ENCODE data around the gene SLC7A5. TPM values are rescaled to one million over a fixed set of nuclear protein-coding genes. Genes with fewer than 3 reads are reported as not detected.

Gene SLC7A5
- total and polyA plus RNA-seq, 2 donors (not counting 3 experiments of a cell fraction or from before 2014, with no cell fraction given) = 14.1 to 29.2 TPM

GRCh38 chr16:87828907-87829621 is 40.2 kb downstream of the SLC7A5 start:
- Histone ChIP-seq H3K9me1 (replicated peaks; ENCODE audit: control insufficient read depth, extremely low read depth, insufficient read depth, low read length) (no peaks in the 10 kb centered on the region), H3K4me2 (ENCODE audit: insufficient read depth, low read length) (no peak overlapping the region), H3K4me3 (replicated peaks in 1 of 3; ENCODE audit: insufficient read depth in 1 of 3, low read depth in 1 of 3, low read length in 3 of 3) (no peak overlapping the region), H3K9ac (replicated peaks; ENCODE audit: extremely low read depth, insufficient read depth, low read length) (no peak overlapping the region), H3K27me3 (ENCODE audit: control insufficient read depth in 2 of 2, insufficient read depth in 2 of 2, low read length in 2 of 2) (peaks cover 0 to 2% of the 10 kb centered on the region in 2 experiments), H3K4me1 (ENCODE audit: control insufficient read depth, extremely low read depth, insufficient read depth, low read length) (no peaks in the 10 kb centered on the region), H4K20me1 (replicated peaks; ENCODE audit: control insufficient read depth, extremely low read depth, insufficient read depth, low read length) (no peaks in the 10 kb centered on the region), H3K79me2 (ENCODE audit: control insufficient read depth, insufficient read depth, low read length) (no peaks in the 10 kb centered on the region), H3K9me3 (replicated peaks; ENCODE audit: control insufficient read depth, insufficient read depth, low read length) (no peaks in the 10 kb centered on the region), H3K27ac (ENCODE audit: insufficient read depth, low read depth, low read length) (no peak overlapping the region), H3K36me3 (ENCODE audit: control insufficient read depth in 2 of 2, extremely low read depth in 1 of 2, insufficient read depth in 2 of 2, low read length in 2 of 2) (peaks cover under 1 to 7% of the 10 kb centered on the region in 2 experiments), H2AFZ (ENCODE audit: low read depth, low read length) (no peak overlapping the region)
- TF ChIP-seq CTCF (IDR thresholded peaks at IDR 0.05; ENCODE audit: extremely low read depth in 1 of 2, insufficient read depth in 1 of 2, low read depth in 1 of 2, low read length in 2 of 2) (no peak), JUN (IDR thresholded peaks at IDR 0.05; ENCODE audit: borderline replicate concordance, insufficient read depth, insufficient read length, low read depth) (no peak), POLR2A (IDR thresholded peaks at IDR 0.05; ENCODE audit: low read depth, low read length) (no peak), FOS (IDR thresholded peaks at IDR 0.05; ENCODE audit: borderline replicate concordance, insufficient read depth, low read length) (no peak), GATA2 (IDR thresholded peaks at IDR 0.05; ENCODE audit: insufficient read depth, insufficient read length, low read depth, low read length) (no peak), POLR2AphosphoS5 (IDR thresholded peaks at IDR 0.05; ENCODE audit: insufficient read depth, low read depth, low read length) (no peak), MAX (IDR thresholded peaks at IDR 0.05; ENCODE audit: insufficient read depth, insufficient read length) (no peak), EZH2 (IDR thresholded peaks at IDR 0.05; ENCODE audit: borderline replicate concordance, low read depth, low read length, severe bottlenecking) (no peak), MYC (IDR thresholded peaks at IDR 0.05; ENCODE audit: low read depth, low read length) (no peak)
- intact Hi-C loops (cut with micrococcal nuclease) (no loop called here), dilution Hi-C loops (cut with MboI; ENCODE audit: extremely low pct_ligation_motif_present, low sequenced_read_pairs) (no loop called here)
- no peak for FAIRE-seq
- ChIA-PET CTCF (interaction anchor here (1.0 to 3.0 kb wide), 7 partner anchors 10 to 60 kb away, joined by 3 to 14 read pairs (median 5); no protein-coding TSS in a partner anchor), POLR2A (no interaction called here)
- DNase-seq (ENCODE audit: low read depth, low spot score) = no peak
- no TSS peak for BruUV-seq (replicated peaks)
